Neural cell (in vitro differentiated cells): ENCODE data around the gene ACOT12. TPM values are rescaled to one million over a fixed set of nuclear protein-coding genes. Genes with fewer than 3 reads are reported as not detected.

ENCODE experiments used
- H2AFZ ChIP-seq: fragments of 200-600, 300-800 bp; sonication (generic), shearing (Covaris generic); 2 replicates; pipeline ENCODE4 v1.6.0; 2014; ENCODE audit warnings: low read depth, mild to moderate bottlenecking, antibody characterized with exemption, low read length, moderate library complexity
- H3F3A ChIP-seq: fragments of 200-600 bp; shearing (Covaris generic); 2 replicates; pipeline ENCODE4 v1.6.1; 2016; ENCODE audit warnings: mild to moderate bottlenecking, moderate library complexity, mixed read lengths, antibody characterized with exemption, low read length; ENCODE audit not compliant: insufficient read depth, poor library complexity, severe bottlenecking
- H3K27ac ChIP-seq: fragments of 200-600, 300-800 bp; sonication (generic), shearing (Covaris generic); 2 replicates; pipeline ENCODE4 v1.5.1; 2014; ENCODE audit warnings: mild to moderate bottlenecking, low read length, moderate library complexity
- H3K27me3 ChIP-seq: fragments of 300-800, 200-600 bp; sonication (generic), shearing (Covaris generic); 2 replicates; pipeline ENCODE4 v1.6.0; 2014; ENCODE audit warnings: mild to moderate bottlenecking, low read depth, low read length, moderate library complexity; ENCODE audit not compliant: insufficient read depth
- H3K36me3 ChIP-seq: fragments of 300-800, 200-600 bp; sonication (generic), shearing (Covaris generic); 2 replicates; pipeline ENCODE4 v1.5.1; 2014; ENCODE audit warnings: mild to moderate bottlenecking, antibody characterized with exemption, low read length, moderate library complexity; ENCODE audit not compliant: insufficient read depth
- H3K4me2 ChIP-seq: fragments of 300-800, 200-600 bp; sonication (generic), shearing (Covaris generic); 2 replicates; pipeline ENCODE4 v1.6.0; 2014; ENCODE audit warnings: mild to moderate bottlenecking, low read length
- H3K4me3 ChIP-seq: fragments of 300-800, 200-600 bp; sonication (generic), shearing (Covaris generic); 2 replicates; pipeline ENCODE4 v1.5.1; 2014; ENCODE audit warnings: mild to moderate bottlenecking, low read length, moderate library complexity
- H3K79me2 ChIP-seq: fragments of 200-600 bp; shearing (Covaris generic); replicated peaks from 2 replicates; pipeline ENCODE4 v1.6.0; 2014; ENCODE audit warnings: mild to moderate bottlenecking, low read length, moderate library complexity; ENCODE audit not compliant: insufficient read depth
- H3K9ac ChIP-seq: fragments of 300-800, 200-600 bp; sonication (generic), shearing (Covaris generic); 2 replicates; pipeline ENCODE4 v1.6.1; 2016; ENCODE audit warnings: mild to moderate bottlenecking, low read length, mixed read lengths
- H3K9me2 ChIP-seq: fragments of 200-600 bp; shearing (Covaris generic); 2 replicates; pipeline ENCODE4 v1.6.1; 2016; ENCODE audit warnings: mild to moderate bottlenecking, low read length, mixed read lengths; ENCODE audit not compliant: insufficient read depth
- H3K9me3 ChIP-seq: fragments of 200-600, 300-800 bp; sonication (generic), shearing (Covaris generic); 2 replicates; pipeline ENCODE4 v1.6.1; 2016; ENCODE audit warnings: mild to moderate bottlenecking, mixed run types, low read length, moderate library complexity, mixed read lengths
- H4K20me1 ChIP-seq: fragments of 200-600 bp; shearing (Covaris generic); 2 replicates; pipeline ENCODE4 v1.6.1; 2016; ENCODE audit warnings: mild to moderate bottlenecking, mixed run types; ENCODE audit not compliant: insufficient read depth
- CTCF ChIP-seq: fragments of 450-650 bp; IDR thresholded peaks from 2 replicates; pipeline ENCODE4 v1.5.1; 2014; ENCODE audit warnings: antibody characterized with exemption, mild to moderate bottlenecking, moderate library complexity; ENCODE audit not compliant: poor library complexity, severe bottlenecking
- EP300 ChIP-seq: fragments of 450-650 bp; conservative IDR thresholded peaks from 2 replicates; pipeline ENCODE4 v1.6.1; 2014; ENCODE audit warnings: antibody characterized with exemption, mild to moderate bottlenecking, moderate library complexity; ENCODE audit not compliant: poor library complexity, severe bottlenecking
- EZH2 ChIP-seq: fragments of 200-600, 300-800 bp; shearing (Covaris generic), sonication (generic); IDR thresholded peaks from 2 replicates; pipeline ENCODE4 v1.6.1; 2014; ENCODE audit warnings: antibody characterized with exemption, low read length, borderline replicate concordance, mild to moderate bottlenecking; ENCODE audit not compliant: insufficient read depth, poor library complexity, severe bottlenecking
- MXI1 ChIP-seq: fragments of 450-650 bp; conservative IDR thresholded peaks from 2 replicates; pipeline ENCODE4 v1.6.1; 2014; ENCODE audit warnings: antibody characterized with exemption, mild to moderate bottlenecking; ENCODE audit not compliant: poor library complexity, severe bottlenecking
- POLR2AphosphoS5 ChIP-seq: IDR thresholded peaks from 2 replicates; pipeline ENCODE4 v1.6.1; 2012
- RAD21 ChIP-seq: fragments of 450-650 bp; conservative IDR thresholded peaks from 2 replicates; pipeline ENCODE4 v1.6.1; 2014; ENCODE audit warnings: antibody characterized with exemption, mild to moderate bottlenecking, moderate library complexity
- REST ChIP-seq: IDR thresholded peaks from 2 replicates; pipeline ENCODE4 v1.6.1; 2012; ENCODE audit warnings: borderline replicate concordance
- SMC3 ChIP-seq: fragments of 450-650 bp; conservative IDR thresholded peaks from 2 replicates; pipeline ENCODE4 v1.6.1; 2014; ENCODE audit warnings: antibody characterized with exemption, mild to moderate bottlenecking, moderate library complexity; ENCODE audit not compliant: poor library complexity
- TAF1 ChIP-seq: IDR thresholded peaks from 2 replicates; pipeline ENCODE4 v1.6.1; 2012; ENCODE audit warnings: low read depth
- polyA plus RNA-seq: library from polyadenylated mRNA; depleted of rRNA; stranded (reverse); fragments of >200 nt; gene quantifications from 2 replicates; pipeline ENCODE4 v1.2.3, GENCODE V29; 2014

ACOT12 gene
- polyA plus RNA-seq, 1 donor from 2014 or later = 1.2 TPM

- no peaks in the 10 kb centered on the region for H3K9me2 ChIP-seq
- H3K79me2 ChIP-seq = no peaks in the 10 kb centered on the region
- no peaks in the 10 kb centered on the region for H3F3A ChIP-seq
- no peaks in the 10 kb centered on the region for H3K36me3 ChIP-seq
- no peak overlapping the region for H3K4me2 ChIP-seq
- H3K27ac ChIP-seq = no peak overlapping the region
- H3K27me3 ChIP-seq = no peaks in the 10 kb centered on the region
- TF ChIP-seq EP300 = no peak
- no peak for TF ChIP-seq POLR2AphosphoS5
- TF ChIP-seq CTCF = no peak
- TF ChIP-seq SMC3 = no peak
- TF ChIP-seq REST = no peak
- TF ChIP-seq MXI1 = no peak
- no peak for TF ChIP-seq TAF1
- no peak for TF ChIP-seq RAD21
- no peak for TF ChIP-seq EZH2
- H2AFZ ChIP-seq = no peak overlapping the region
- no peaks in the 10 kb centered on the region for H4K20me1 ChIP-seq
- no peak overlapping the region for H3K4me3 ChIP-seq
- H3K9me3 ChIP-seq = no peaks in the 10 kb centered on the region
- H3K9ac ChIP-seq = no peak overlapping the region
Observed at GRCh38 chr5:81405126-81405891, 11.4 kb upstream of the ACOT12 start.

DNA sequence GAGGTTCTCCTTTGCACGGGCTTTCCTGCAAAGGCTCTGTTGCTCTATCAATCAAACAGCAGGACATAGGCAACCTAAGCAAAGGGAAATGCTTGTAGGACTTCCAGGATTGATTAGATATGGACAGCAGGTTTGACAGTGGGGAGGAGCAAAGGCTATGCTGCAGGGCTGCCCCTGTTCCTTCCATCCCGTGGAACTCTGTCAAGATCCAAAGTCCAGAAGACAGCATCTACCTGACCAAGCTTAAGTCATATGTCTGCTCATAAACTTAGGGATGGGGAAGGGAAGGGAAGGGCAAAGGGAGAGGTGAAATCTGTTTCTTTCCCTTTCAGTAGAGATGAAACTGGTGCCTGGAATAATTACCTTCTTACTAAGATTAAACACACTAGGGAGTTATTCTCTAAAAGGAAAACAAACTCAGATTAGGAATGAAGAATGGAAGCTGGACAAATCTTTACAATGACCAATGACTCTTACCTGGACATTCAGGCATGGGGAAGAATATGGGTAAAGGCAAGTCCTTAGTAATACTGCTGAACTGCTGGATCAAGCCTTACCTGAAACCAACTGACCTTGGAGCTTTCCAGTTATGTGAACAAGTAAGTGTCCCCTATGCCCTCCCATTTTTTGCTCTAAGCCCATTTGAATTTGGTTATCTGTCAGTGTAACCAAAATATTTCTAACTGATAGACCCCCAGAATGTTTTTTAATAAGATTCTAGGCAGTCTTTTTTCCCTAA, 8.4 kb upstream of the ACOT12 start:
- Histone ChIP-seq H3K9me3 (no peaks in the 10 kb centered on the region), H3K27ac (no peak overlapping the region), H3K36me3 (no peaks in the 10 kb centered on the region), H3F3A (no peaks in the 10 kb centered on the region), H3K4me3 (no peak overlapping the region), H3K27me3 (no peaks in the 10 kb centered on the region), H3K79me2 (no peaks in the 10 kb centered on the region), H3K9ac (no peak overlapping the region), H3K9me2 (no peaks in the 10 kb centered on the region), H4K20me1 (no peaks in the 10 kb centered on the region), H3K4me2 (no peak overlapping the region), H2AFZ (no peak overlapping the region)
- TF ChIP-seq RAD21 (no peak), TAF1 (no peak), EZH2 (no peak), SMC3 (no peak), REST (no peak), EP300 (no peak), MXI1 (no peak), POLR2AphosphoS5 (no peak)
